Subcutaneous abdominal adipose tissue (tissue), 5 donors: ENCODE measurements around the gene KRTAP10-8.
"Not testable (repeated sequence)": the region's sequence is repeated elsewhere in the genome, so short reads cannot be mapped to it uniquely, and the experiment has no call there.

ENCODE experiments used
- H3K27ac ChIP-seq: one replicate; pipeline ENCODE4 v1.7.0; 2013; ENCODE audit warnings: low read depth, mild to moderate bottlenecking, inconsistent platforms, low read length, moderate library complexity
- H3K27me3 ChIP-seq, 5 donors: one replicate each; pipeline ENCODE4 v1.7.0; 2013; ENCODE audit warnings: low read length in 5 of 5, inconsistent platforms in 1 of 5; ENCODE audit not compliant: control insufficient read depth in 5 of 5, insufficient read depth in 4 of 5
- H3K36me3 ChIP-seq, 5 donors: one replicate each; pipeline ENCODE4 v1.7.0; 2013; ENCODE audit warnings: low read length in 5 of 5; ENCODE audit not compliant: control insufficient read depth in 5 of 5, insufficient read depth in 5 of 5
- H3K4me1 ChIP-seq, 5 donors: one replicate each; pipeline ENCODE4 v1.7.0; 2013; ENCODE audit warnings: low read length in 5 of 5, mild to moderate bottlenecking in 3 of 5, moderate library complexity in 1 of 5; ENCODE audit not compliant: control insufficient read depth in 5 of 5, insufficient read depth in 5 of 5
- H3K4me3 ChIP-seq, 5 donors: one replicate each; pipeline ENCODE4 v1.7.0; 2013; ENCODE audit warnings: low read length in 5 of 5, low read depth in 1 of 5
- H3K9ac ChIP-seq, 5 donors: one replicate each; pipeline ENCODE4 v1.7.0; 2013; ENCODE audit warnings: low read length in 5 of 5, mild to moderate bottlenecking in 4 of 5, moderate library complexity in 3 of 5
- H3K9me3 ChIP-seq, 5 donors: one replicate each; pipeline ENCODE4 v1.7.0; 2013; ENCODE audit warnings: low read length in 5 of 5; ENCODE audit not compliant: control insufficient read depth in 5 of 5
- donor health status: healthy.
- donor health status: healthy.
- donor health status: healthy.
- donor health status: healthy.
- donor health status: healthy.

The KRTAP10-8 gene

GRCh38 chr21:44643741-44644310 lies 31.9 kb downstream of the KRTAP10-8 start:
- H3K27me3 ChIP-seq: peaks cover 3 to 27% (median 14%) of the 10 kb centered on the region in 5 donors
- H3K36me3 ChIP-seq: no peaks in the 10 kb centered on the region
- no peak overlapping the region for H3K9ac ChIP-seq
- no peak overlapping the region for H3K4me3 ChIP-seq
- H3K27ac ChIP-seq: no peak overlapping the region
- H3K9me3 ChIP-seq: peaks cover 6 to 33% (median 25%) of the 10 kb centered on the region in 5 donors
- H3K4me1 ChIP-seq: no peaks in the 10 kb centered on the region

GRCh38 chr21:44644878-44645277 lies 33.0 kb downstream of the KRTAP10-8 start:
- peaks cover 3 to 25% (median 16%) of the 10 kb centered on the region in 5 donors for H3K27me3 ChIP-seq
- no peak overlapping the region for H3K4me3 ChIP-seq
- H3K9me3 ChIP-seq: peaks cover 6 to 33% (median 25%) of the 10 kb centered on the region in 5 donors
- H3K9ac ChIP-seq: no peak overlapping the region
- no peaks in the 10 kb centered on the region for H3K4me1 ChIP-seq
- no peak overlapping the region for H3K27ac ChIP-seq
- H3K36me3 ChIP-seq: no peaks in the 10 kb centered on the region

- not testable (repeated sequence) for H3K4me3 ChIP-seq, H3K9ac ChIP-seq, H3K27ac ChIP-seq, H3K4me1 ChIP-seq, H3K36me3 ChIP-seq
- Histone ChIP-seq H3K9me3 (peaks cover 4 to 23% (median 11%) of the 10 kb centered on the region in 5 donors), H3K27me3 (peaks cover 3 to 29% (median 16%) of the 10 kb centered on the region in 5 donors)
Measured at GRCh38 chr21:44646366-44647221, 34.7 kb downstream of the KRTAP10-8 start, which contains the start of gene KRTAP10-11. KRTAP10-11 (plus strand) TSS chr21:44646414; CDS start chr21:44646459, 45 bp downstream.

- H3K27me3 ChIP-seq: peaks cover 3 to 29% (median 16%) of the 10 kb centered on the region in 5 donors
Measured at GRCh38 chr21:44647222-44647552, 35.3 kb downstream of the KRTAP10-8 start.

GRCh38 chr21:44648557-44649311 lies 36.9 kb downstream of the KRTAP10-8 start:
- H3K27ac ChIP-seq: no peak overlapping the region
- no peaks in the 10 kb centered on the region for H3K4me1 ChIP-seq
- H3K36me3 ChIP-seq: no peaks in the 10 kb centered on the region
- H3K9me3 ChIP-seq: peaks cover 4 to 18% (median 10%) of the 10 kb centered on the region in 5 donors
- H3K9ac ChIP-seq: no peak overlapping the region
- H3K27me3 ChIP-seq: peaks cover 3 to 29% (median 16%) of the 10 kb centered on the region in 5 donors
- H3K4me3 ChIP-seq: no peak overlapping the region

More at GRCh38 chr21:44647222-44647552, 35.3 kb downstream of the KRTAP10-8 start:
- no peak overlapping the region for H3K4me3 ChIP-seq
- no peak overlapping the region for H3K9ac ChIP-seq
- no peak overlapping the region for H3K27ac ChIP-seq
- H3K36me3 ChIP-seq: no peaks in the 10 kb centered on the region
- H3K4me1 ChIP-seq: no peaks in the 10 kb centered on the region
- H3K9me3 ChIP-seq: peaks cover 4 to 23% (median 11%) of the 10 kb centered on the region in 5 donors

GRCh38 chr21:44649521-44650100 lies 37.7 kb downstream of the KRTAP10-8 start:
- H3K4me3 ChIP-seq: no peak overlapping the region
- peaks cover 3 to 32% (median 23%) of the 10 kb centered on the region in 5 donors for H3K27me3 ChIP-seq
- H3K4me1 ChIP-seq: no peaks in the 10 kb centered on the region
- H3K9ac ChIP-seq: no peak overlapping the region
- peaks cover 0 to 10% (median 4%) of the 10 kb centered on the region in 5 donors for H3K9me3 ChIP-seq
- no peak overlapping the region for H3K27ac ChIP-seq
- no peaks in the 10 kb centered on the region for H3K36me3 ChIP-seq

- Histone ChIP-seq H3K9me3 (peaks cover 0 to 3% (median under 1%) of the 10 kb centered on the region in 5 donors), H3K27me3 (peaks cover 3 to 34% (median 23%) of the 10 kb centered on the region in 5 donors), H3K9ac (no peak overlapping the region), H3K4me1 (no peaks in the 10 kb centered on the region), H3K4me3 (no peak overlapping the region), H3K27ac (no peak overlapping the region), H3K36me3 (no peaks in the 10 kb centered on the region)
Measured at GRCh38 chr21:44650265-44650972, 38.5 kb downstream of the KRTAP10-8 start.

- peaks cover 0 to 6% (median 5%) of the 10 kb centered on the region in 5 donors for H3K9me3 ChIP-seq
- H3K9ac ChIP-seq: no peak overlapping the region
- no peaks in the 10 kb centered on the region for H3K36me3 ChIP-seq
- H3K4me1 ChIP-seq: no peaks in the 10 kb centered on the region
- H3K27ac ChIP-seq: no peak overlapping the region
- no peak overlapping the region for H3K4me3 ChIP-seq
- peaks cover 3 to 34% (median 23%) of the 10 kb centered on the region in 5 donors for H3K27me3 ChIP-seq
Measured at GRCh38 chr21:44650973-44651675, 39.2 kb downstream of the KRTAP10-8 start.

- Histone ChIP-seq H3K27me3 (peaks cover 0 to 25% (median 16%) of the 10 kb centered on the region in 5 donors), H3K4me1 (peaks cover 0 to 11% (median under 1%) of the 10 kb centered on the region in 5 donors), H3K4me3 (no peak overlapping the region), H3K27ac (no peak overlapping the region), H3K36me3 (no peaks in the 10 kb centered on the region), H3K9ac (no peak overlapping the region), H3K9me3 (peaks cover 0 to 12% (median 11%) of the 10 kb centered on the region in 5 donors)
Measured at GRCh38 chr21:44653123-44653522, 41.2 kb downstream of the KRTAP10-8 start.
